OCI-LY1 (cell line): Measurements from ENCODE around the gene CASP4.

Source experiments
- H2AFZ ChIP-seq: fragments of 200-600 bp; sonication (generic), shearing (Covaris generic); 2 replicates; pipeline ENCODE4 v1.6.0; 2014; ENCODE audit warnings: antibody characterized with exemption, mild to moderate bottlenecking, low read length
- H3F3A ChIP-seq: fragments of 200-600 bp; sonication (generic), shearing (Covaris generic); 2 replicates; pipeline ENCODE4 v1.6.0; 2014; ENCODE audit warnings: mild to moderate bottlenecking, antibody characterized with exemption, low read length, moderate library complexity; ENCODE audit not compliant: insufficient read depth
- H3K27ac ChIP-seq: fragments of 200-600 bp; sonication (generic); 2 replicates; pipeline ENCODE4 v1.5.1; 2014; ENCODE audit warnings: low read length, mixed run types, mild to moderate bottlenecking, low read depth; ENCODE audit not compliant: poor library complexity, severe bottlenecking
- H3K27me3 ChIP-seq: fragments of 200-600 bp; sonication (generic); 2 replicates; pipeline ENCODE4 v1.6.0; 2014; ENCODE audit warnings: antibody characterized with exemption, mild to moderate bottlenecking, low read length, moderate library complexity; ENCODE audit not compliant: insufficient read depth
- H3K36me3 ChIP-seq: fragments of 200-600 bp; sonication (generic); 2 replicates; pipeline ENCODE4 v1.6.1; 2014; ENCODE audit warnings: mild to moderate bottlenecking, antibody characterized with exemption, low read length, moderate library complexity, mixed read lengths; ENCODE audit not compliant: insufficient read depth
- H3K4me1 ChIP-seq: fragments of 200-600 bp; sonication (generic); 2 replicates; pipeline ENCODE4 v1.5.1; 2014; ENCODE audit warnings: mild to moderate bottlenecking, low read length, moderate library complexity; ENCODE audit not compliant: insufficient read depth, severe bottlenecking
- H3K4me2 ChIP-seq: fragments of 200-600 bp; sonication (generic), shearing (Covaris generic); 2 replicates; pipeline ENCODE4 v1.6.1; 2014; ENCODE audit warnings: low read length
- H3K4me3 ChIP-seq: fragments of 200-600 bp; sonication (generic); 2 replicates; pipeline ENCODE4 v1.5.1; 2014; ENCODE audit warnings: low read length, low read depth, mild to moderate bottlenecking, mixed read lengths; ENCODE audit not compliant: poor library complexity, severe bottlenecking
- H3K79me2 ChIP-seq: fragments of 200-600 bp; shearing (Covaris generic); 2 replicates; pipeline ENCODE4 v1.6.1; 2016; ENCODE audit warnings: mixed run types, low read length, mixed read lengths; ENCODE audit not compliant: insufficient read depth
- H3K9ac ChIP-seq: fragments of 200-600 bp; sonication (generic), shearing (Covaris generic); 2 replicates; pipeline ENCODE4 v1.6.1; 2014; ENCODE audit warnings: mild to moderate bottlenecking, low read length, mixed read lengths
- H3K9me2 ChIP-seq: fragments of 200-600 bp; sonication (generic), shearing (Covaris generic); 2 replicates; pipeline ENCODE4 v1.6.1; 2014; ENCODE audit warnings: low read depth, mild to moderate bottlenecking, low read length, mixed read lengths
- H3K9me3 ChIP-seq: fragments of 200-600 bp; shearing (Covaris generic); 2 replicates; pipeline ENCODE4 v1.6.1; 2014; ENCODE audit warnings: low read length, mixed read lengths
- H4K20me1 ChIP-seq: fragments of 200-600 bp; sonication (generic), shearing (Covaris generic); 2 replicates; pipeline ENCODE4 v1.6.0; 2016; ENCODE audit warnings: mild to moderate bottlenecking, low read length; ENCODE audit not compliant: insufficient read depth
- EZH2 ChIP-seq: fragments of 200-600 bp; sonication (generic), shearing (Covaris generic); IDR thresholded peaks from 2 replicates; pipeline ENCODE4 v1.8.0; 2017; ENCODE audit warnings: borderline replicate concordance, mixed run types, mild to moderate bottlenecking, antibody characterized with exemption, low read length, moderate library complexity, mixed read lengths
- TF ChIP-seq, protein P1 (sequence below): fragments of 200-600 bp; sonication (generic), shearing (Covaris generic); IDR thresholded peaks from 2 replicates; pipeline ENCODE4 v1.5.1; 2017; ENCODE audit warnings: mild to moderate bottlenecking, antibody characterized with exemption, low read length, moderate library complexity, mixed read lengths

Gene CASP4

GRCh38 chr11:104957280-104957679, 11.1 kb downstream of the CASP4 start:
- no peaks in the 10 kb centered on the region for H3K9me3 ChIP-seq
- H3F3A ChIP-seq: no peaks in the 10 kb centered on the region
- H3K9ac ChIP-seq: no peak overlapping the region
- TF ChIP-seq, protein P1, sequence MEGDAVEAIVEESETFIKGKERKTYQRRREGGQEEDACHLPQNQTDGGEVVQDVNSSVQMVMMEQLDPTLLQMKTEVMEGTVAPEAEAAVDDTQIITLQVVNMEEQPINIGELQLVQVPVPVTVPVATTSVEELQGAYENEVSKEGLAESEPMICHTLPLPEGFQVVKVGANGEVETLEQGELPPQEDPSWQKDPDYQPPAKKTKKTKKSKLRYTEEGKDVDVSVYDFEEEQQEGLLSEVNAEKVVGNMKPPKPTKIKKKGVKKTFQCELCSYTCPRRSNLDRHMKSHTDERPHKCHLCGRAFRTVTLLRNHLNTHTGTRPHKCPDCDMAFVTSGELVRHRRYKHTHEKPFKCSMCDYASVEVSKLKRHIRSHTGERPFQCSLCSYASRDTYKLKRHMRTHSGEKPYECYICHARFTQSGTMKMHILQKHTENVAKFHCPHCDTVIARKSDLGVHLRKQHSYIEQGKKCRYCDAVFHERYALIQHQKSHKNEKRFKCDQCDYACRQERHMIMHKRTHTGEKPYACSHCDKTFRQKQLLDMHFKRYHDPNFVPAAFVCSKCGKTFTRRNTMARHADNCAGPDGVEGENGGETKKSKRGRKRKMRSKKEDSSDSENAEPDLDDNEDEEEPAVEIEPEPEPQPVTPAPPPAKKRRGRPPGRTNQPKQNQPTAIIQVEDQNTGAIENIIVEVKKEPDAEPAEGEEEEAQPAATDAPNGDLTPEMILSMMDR: no peak
- no peak for TF ChIP-seq EZH2
- H4K20me1 ChIP-seq: no peaks in the 10 kb centered on the region
- H3K79me2 ChIP-seq: no peaks in the 10 kb centered on the region
- no peaks in the 10 kb centered on the region for H3K4me1 ChIP-seq
- H3K4me2 ChIP-seq: no peak overlapping the region
- H3K27me3 ChIP-seq: no peaks in the 10 kb centered on the region
- no peaks in the 10 kb centered on the region for H3K36me3 ChIP-seq
- H3K4me3 ChIP-seq: no peak overlapping the region
- H3K9me2 ChIP-seq: no peaks in the 10 kb centered on the region
- H3K27ac ChIP-seq: no peak overlapping the region
- no peak overlapping the region for H2AFZ ChIP-seq

DNA sequence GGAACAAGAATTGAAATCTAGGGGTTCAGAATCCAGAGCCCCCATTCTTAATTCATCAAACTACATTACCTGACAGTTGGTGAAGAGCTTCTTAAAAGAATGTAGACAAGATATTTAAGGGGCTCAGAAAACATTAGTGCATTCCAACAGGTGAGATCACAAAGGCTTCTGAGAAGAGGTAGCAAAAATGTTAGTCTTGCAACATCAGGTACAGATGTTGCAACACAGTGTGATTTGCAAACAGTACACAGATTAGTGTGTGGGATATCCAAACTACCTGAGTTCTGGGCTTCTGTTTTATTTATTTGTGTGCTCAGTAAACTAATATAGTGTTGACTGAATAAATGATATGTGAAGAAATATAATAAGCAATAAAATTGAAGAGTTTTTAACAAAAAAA, 11.8 kb downstream of the CASP4 start:
- Histone ChIP-seq H3K9me3 (no peaks in the 10 kb centered on the region), H4K20me1 (no peaks in the 10 kb centered on the region), H3K4me2 (no peak overlapping the region), H3F3A (no peaks in the 10 kb centered on the region), H3K4me3 (no peak overlapping the region), H3K79me2 (no peaks in the 10 kb centered on the region), H3K9me2 (no peaks in the 10 kb centered on the region), H3K36me3 (no peaks in the 10 kb centered on the region), H3K27me3 (no peaks in the 10 kb centered on the region), H2AFZ (no peak overlapping the region), H3K9ac (no peak overlapping the region), H3K4me1 (no peaks in the 10 kb centered on the region), H3K27ac (no peak overlapping the region)
- no peak for TF ChIP-seq EZH2
- TF ChIP-seq, protein P1: no peak

- no peaks in the 10 kb centered on the region for H4K20me1 ChIP-seq
- no peak overlapping the region for H2AFZ ChIP-seq
- no peaks in the 10 kb centered on the region for H3K4me1 ChIP-seq
- no peak for TF ChIP-seq EZH2
- TF ChIP-seq, protein P1: peak; percentile 57
- H3K79me2 ChIP-seq: no peaks in the 10 kb centered on the region
- no peaks in the 10 kb centered on the region for H3K27me3 ChIP-seq
- no peaks in the 10 kb centered on the region for H3F3A ChIP-seq
- H3K9me3 ChIP-seq: no peaks in the 10 kb centered on the region
- H3K9me2 ChIP-seq: no peaks in the 10 kb centered on the region
- H3K27ac ChIP-seq: no peak overlapping the region
- no peak overlapping the region for H3K4me2 ChIP-seq
- H3K9ac ChIP-seq: no peak overlapping the region
- H3K4me3 ChIP-seq: no peak overlapping the region
- no peaks in the 10 kb centered on the region for H3K36me3 ChIP-seq
Observed at GRCh38 chr11:104946907-104947306, 21.5 kb downstream of the CASP4 start.
